22Rv1 (cell line): ENCODE results near the gene WDR77.

Experiments
- ZFX ChIP-seq: fragments of 450-650 bp; IDR thresholded peaks from 2 replicates; pipeline ENCODE4 v1.6.1; 2017; ENCODE audit warnings: antibody characterized with exemption, borderline replicate concordance
- TF ChIP-seq, protein P1 (sequence below): fragments of 450-650 bp; IDR thresholded peaks from 2 replicates; pipeline ENCODE4 v1.5.1; 2017; ENCODE audit warnings: mild to moderate bottlenecking

DNA sequence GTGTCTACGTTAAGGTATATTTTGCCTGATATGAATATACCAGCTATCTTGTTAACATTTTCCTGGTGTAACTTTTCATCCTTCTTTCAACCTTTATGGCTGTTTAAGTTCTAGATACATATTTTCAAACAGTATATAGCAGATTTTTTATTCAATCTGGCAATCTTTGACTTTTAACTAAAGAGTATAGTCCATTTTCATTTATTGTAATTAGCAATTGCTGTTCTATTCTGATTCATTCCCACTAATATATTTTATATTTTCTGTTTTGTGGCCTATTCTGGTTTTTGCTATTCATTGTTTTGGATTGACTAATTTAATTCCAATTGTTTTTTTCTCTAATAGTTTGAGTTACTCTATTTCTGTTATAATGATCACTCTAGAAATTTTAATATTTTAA lies 17.4 kb upstream of the WDR77 start:
- TF ChIP-seq, protein P1, sequence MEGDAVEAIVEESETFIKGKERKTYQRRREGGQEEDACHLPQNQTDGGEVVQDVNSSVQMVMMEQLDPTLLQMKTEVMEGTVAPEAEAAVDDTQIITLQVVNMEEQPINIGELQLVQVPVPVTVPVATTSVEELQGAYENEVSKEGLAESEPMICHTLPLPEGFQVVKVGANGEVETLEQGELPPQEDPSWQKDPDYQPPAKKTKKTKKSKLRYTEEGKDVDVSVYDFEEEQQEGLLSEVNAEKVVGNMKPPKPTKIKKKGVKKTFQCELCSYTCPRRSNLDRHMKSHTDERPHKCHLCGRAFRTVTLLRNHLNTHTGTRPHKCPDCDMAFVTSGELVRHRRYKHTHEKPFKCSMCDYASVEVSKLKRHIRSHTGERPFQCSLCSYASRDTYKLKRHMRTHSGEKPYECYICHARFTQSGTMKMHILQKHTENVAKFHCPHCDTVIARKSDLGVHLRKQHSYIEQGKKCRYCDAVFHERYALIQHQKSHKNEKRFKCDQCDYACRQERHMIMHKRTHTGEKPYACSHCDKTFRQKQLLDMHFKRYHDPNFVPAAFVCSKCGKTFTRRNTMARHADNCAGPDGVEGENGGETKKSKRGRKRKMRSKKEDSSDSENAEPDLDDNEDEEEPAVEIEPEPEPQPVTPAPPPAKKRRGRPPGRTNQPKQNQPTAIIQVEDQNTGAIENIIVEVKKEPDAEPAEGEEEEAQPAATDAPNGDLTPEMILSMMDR, result no peak
- no peak for TF ChIP-seq ZFX
